GM19397 (cell line): ENCODE results near the gene ID4.

Experiments used
- ATAC-seq: cut with Tn5 transposase; IDR thresholded peaks from one replicate; pipeline ENCODE4 v1.9.1; 2021; ENCODE audit warnings: mild to moderate bottlenecking, moderate library complexity; ENCODE audit not compliant: unreplicated experiment

Gene ID4, protein sequence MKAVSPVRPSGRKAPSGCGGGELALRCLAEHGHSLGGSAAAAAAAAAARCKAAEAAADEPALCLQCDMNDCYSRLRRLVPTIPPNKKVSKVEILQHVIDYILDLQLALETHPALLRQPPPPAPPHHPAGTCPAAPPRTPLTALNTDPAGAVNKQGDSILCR

DNA sequence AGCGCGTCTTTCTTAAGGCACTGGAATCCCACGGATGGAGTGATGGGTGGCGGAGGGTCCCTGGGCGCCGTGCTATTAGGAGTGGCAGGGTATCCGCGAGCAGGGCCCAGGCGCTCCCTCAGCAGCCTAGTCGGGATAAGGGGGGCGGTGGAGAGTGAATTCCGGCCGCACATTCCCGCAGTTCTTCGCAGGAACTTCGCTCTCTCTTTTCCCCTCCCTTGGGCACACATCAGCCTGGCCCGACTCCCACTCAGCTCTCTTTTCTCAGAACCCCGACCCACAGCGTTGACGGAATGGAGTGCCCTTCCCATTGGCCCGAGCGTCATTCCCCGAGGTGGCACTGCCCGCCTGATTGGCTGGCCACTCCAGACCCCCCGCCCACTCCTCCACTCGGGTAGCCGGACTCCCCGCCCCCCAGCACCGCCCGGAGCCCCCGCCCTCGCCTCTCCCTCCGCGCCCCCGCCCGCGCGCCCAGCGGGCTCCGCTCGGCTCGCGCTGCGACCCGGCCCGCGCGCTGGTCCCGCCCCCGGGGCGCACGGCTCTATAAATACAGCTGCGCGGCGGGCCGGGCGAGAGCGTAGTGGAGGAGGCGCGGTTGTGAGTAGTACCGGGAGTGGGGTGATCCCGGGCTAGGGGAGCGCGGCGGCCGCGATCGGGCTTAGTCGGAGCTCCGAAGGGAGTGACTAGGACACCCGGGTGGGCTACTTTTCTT, at the start of gene ID4:
Gene ID4, plus strand, starts transcription at position 572 of the 712 bp plus-strand sequence. CDS start 385 bp downstream, outside the sequence.
- ATAC-seq = no peak

DNA sequence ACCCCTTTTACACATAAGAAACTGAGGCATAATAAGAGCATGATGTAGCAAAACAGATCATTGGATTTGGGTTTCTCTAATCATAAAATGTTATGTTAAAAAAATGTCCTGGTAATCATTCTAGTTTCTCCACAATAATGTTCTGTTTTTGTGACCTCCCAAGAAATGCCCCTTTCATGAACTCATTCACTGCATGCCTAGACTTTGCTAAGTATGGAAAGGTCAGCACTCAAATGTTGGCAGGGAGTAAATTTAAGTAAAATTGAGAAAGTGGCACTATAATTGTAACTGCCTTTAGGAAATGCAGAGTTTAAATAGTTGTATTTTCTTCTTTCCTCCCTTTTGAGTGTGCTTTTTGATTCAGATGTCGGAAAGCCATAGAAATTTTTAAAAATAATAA, 48.5 kb upstream of the ID4 start:
- no peak for ATAC-seq

DNA sequence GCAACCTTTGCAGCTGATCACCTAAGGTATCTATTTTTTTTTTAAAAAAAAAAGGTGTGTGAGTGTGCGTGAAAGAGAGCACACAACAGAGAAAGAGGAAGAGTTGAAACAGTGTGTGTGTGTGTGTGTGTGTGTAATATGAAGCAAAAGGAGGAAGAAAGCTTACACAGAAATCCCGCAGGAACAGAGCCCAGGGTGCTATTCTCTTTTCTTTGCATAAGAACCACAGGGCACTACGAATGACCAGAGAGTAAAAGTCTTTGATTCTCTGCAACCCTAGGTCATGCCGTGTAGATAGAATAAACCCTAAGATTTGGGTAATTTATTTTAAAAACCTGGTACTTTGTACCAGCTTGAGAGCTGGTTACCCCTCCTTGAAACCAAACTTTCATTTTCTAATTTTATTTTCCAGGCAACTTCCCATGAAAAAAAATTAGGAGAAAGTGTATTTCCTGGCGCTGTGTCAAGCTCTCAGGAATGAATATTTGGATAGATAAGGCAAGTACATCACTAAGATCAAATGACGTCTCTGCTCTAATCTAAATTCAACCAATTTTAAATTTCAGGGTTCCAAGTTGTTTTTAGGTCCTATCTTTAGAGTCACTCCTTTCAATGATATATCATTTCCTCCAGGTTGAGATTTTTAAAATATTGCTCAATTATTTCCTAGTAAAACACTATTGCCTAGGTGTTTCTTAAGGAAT, 47.9 kb upstream of the ID4 start:
- no peak for ATAC-seq

DNA sequence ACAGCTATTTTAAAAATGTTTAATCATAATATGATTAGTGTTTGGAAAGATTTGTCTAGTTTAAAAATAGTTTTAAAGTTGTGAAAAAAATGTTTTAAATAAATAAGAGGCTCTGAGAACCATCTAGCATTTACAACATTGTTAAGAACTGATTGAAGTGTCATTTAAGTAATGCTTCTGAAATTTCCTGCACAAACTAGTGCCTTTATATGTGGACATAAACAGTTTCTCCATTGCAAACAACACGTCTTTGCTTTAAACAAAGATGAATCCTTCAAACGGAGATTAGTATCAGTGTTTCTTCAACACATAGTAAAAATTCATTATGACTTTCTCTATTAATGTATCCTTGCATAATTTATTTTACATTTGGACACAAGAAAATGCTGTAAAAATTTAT, 45.9 kb upstream of the ID4 start:
- ATAC-seq = no peak

DNA sequence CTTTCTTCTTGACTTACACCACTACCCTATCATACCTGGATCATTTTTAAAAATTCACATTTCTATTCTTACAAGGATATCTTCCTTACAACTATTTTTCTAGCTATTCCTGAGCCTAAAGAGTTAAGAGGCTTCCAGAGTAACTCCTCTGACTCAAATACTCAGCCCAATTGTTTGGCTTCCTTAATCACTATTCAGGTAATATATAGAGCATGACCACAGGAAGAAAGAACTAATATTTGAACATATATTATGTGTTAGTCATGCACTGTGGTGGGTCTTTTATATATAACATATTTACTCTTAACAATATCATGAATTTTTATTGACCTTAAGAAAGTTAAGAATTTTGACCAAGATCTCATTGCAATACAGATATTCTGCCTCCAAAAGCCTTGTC, 42.0 kb upstream of the ID4 start:
- no peak for ATAC-seq

DNA sequence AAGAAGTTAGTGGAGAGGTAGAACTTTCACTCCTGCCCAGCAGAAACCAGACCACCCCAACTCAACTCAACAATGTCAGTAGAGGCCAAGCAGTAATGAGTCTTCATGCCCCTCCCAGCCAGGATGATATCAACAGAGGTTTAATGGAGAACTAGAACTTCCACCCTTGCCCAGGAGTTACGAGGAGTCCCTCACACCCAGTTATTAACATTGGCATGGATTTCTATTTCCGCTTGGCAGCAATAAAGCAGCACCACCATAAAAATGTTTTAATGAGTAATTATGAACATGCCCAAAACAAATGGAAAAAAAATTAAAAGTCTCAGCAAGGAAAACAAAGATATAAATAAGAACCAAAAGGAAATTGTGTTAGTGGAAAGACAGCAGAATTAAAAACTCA, 40.7 kb upstream of the ID4 start:
- ATAC-seq = no peak

DNA sequence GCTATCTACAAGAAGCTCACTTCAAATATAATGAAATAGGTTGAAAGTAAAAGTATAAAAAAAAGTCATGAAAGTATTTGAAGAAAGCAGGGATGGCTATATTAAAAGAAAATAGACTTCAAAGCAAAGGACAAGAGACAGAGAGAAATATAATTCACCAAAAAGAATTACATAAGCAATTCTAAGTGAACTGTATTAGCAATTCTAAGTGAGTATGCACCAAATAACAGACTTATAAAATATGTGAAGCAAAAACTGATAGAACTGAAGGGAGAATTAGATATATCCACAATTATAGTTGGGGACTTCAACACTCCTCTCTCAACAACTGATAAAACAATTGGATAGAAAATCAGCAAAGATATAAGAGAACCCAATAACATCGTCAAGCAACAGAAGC, 38.8 kb upstream of the ID4 start:
- ATAC-seq = no peak

DNA sequence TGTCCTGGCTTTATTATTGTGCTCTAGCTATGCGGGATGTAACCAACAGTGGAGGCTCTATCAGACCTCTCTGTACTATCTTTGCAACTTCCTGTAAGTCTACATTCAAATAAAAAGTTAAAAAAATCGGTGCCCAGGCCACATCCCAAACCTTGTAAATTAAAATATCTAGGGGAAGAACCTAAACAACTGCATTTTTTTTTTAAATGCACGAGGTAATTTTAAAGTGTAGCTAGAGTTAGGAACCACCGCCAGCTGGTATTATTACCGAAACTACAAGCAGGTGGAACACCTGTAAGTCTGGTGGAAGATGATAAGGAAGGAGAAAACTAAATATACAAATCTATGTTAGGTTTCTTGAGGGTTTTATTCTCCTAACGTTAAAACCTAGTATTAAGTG, 34.5 kb upstream of the ID4 start:
- no peak for ATAC-seq

DNA sequence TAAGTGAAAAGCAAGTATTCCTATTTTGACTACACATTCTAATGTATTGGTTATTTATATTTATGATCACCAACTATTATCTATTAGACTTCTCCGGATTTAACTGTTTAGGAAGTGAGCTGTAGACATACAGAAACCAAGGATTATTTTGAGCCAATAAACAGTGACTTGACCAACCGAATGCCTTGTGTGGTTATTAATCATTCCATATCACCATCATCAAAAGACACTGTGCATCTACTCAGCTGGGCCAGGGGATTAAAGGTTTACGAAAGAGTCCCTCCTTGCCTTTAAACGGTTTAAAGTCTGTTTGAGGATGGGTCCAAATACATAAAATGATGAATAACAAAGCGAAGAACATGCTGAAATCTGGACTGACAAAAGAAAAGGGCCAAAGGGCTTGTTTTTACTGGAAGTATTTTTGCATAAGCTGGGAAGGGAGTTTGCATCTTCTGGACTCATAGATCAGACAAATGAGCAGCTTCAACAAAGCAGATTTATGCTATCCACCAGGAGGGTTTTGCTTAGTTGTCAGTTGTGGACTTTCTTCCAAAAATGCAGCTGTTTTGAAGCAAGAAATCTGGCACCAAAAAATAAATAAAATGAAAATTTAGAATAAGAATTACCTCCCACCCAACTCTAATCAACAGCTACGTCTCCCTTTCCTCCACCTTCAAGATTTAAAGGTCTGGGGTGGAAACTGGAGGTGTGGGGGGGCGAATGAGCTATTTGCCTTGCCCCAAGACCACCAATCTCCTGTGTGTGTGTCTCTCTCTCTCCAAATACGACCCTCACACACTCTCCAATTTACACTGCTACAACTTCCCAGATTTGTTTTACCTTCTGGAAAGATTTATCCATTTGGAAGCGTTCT, 33.6 kb upstream of the ID4 start:
- ATAC-seq = no peak

DNA sequence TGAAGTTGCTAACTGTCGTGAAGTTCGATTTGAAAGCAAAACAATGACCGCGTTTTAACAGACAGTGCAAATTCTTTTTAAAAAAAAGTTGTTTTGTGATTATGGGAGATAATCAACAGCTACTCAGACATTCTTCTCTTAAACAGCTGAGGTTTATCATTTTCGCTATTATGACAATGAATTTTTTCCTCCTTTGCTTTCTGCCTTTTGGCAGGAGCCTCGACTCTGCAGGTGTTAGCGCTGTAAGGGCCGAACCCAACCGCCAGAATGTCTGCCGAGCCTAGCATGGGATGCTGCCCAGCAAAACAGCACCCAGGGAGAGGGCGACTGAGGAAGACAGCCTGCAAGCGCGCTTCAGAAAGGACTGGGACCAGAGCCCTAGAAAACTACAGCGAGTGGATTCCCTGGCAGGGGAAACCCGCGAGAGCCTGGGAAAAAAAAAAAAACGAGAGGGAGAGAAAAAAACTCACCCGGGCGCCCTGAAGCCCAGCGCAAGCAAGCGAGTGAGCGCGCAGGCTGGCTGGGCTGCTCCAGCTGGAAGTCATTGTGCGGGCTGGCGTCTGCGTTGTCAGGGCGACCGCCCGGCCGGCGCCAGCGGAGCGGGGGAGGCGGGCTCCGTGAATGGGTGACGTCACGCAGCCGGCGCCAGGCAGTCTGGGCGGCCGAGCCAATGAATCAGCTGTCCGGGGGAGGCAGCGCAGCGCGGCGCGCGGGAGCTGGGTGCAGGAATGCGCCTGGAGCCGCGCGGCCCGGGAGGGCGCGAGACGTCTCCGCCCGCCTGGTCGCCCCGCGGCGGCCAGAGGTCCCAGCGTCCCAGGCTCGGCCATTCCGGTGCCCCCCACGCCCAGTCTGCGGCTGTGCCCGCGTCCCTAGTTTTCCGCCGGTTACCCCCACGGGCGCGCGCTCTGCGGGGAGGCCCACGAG, 32.7 kb upstream of the ID4 start:
- ATAC-seq = peak; percentile 93

DNA sequence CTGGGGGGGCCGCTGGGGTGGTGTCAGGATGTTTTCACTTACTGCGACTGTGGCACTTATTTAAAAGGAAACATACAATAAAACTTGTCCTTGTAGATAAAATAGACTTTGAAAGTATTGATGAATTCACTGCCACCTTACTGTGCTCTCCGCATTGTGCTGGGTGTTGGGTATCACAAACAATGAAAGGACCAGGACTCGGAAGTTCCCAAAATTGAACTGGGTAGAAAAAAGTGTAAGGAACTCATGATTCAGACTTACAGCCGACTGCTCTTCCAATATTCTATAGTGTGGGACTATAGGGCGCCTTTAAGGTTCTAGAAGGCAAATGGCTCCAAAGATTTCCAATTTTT, 32.1 kb upstream of the ID4 start:
- no peak for ATAC-seq

DNA sequence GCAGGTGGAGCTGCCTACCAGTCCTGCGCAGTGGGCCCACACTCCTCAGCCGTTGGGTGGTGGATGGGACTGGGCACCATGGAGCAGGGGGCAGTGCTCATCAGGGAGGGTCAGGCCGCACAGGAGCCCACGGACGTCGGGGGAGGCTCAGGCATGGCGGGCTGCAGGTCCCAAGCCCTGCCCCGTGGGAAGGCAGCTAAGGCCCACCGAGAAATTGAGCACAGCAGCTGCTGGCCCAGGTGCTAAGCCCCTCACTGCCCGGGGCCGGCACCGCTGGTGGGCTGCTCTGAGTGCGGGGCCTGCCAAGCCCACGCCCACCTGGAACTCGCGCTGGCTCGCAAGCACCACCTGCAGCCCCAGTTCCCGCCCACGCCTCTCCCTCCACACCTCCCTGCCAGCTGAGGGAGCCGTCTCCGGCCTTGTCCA, 30.2 kb upstream of the ID4 start:
- no peak for ATAC-seq

DNA sequence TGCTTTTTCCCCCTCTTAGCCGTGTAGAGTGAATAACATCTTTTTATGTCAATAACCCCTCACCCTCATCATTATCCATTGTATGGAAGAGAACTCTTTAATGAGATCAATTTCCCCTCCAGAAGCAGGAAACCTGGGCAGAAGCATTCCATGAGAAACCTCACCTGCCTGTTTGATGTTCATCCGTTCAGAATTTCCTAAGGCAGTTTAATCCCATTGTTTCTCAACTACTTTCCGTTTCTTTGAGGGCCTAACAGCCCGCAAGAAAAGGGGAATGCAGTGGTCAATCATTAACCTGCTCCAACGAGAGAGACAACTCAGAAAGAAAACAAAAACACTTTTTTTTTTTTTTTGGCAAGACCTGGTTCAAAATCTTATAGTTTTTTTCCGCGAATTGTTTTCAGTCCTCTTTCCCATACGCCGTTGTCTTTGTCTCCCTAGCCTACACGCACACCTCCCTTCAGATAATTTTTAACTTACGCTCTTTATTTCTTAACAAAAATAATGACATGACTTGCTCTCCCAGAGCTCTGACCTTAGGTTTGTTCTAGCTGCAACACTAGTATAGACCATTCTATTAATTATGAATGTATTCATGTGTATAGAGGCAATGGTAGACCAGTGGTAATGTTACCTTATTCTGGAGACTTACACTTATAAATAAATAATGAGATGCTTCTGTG, 25.6 kb upstream of the ID4 start:
- ATAC-seq = no peak

DNA sequence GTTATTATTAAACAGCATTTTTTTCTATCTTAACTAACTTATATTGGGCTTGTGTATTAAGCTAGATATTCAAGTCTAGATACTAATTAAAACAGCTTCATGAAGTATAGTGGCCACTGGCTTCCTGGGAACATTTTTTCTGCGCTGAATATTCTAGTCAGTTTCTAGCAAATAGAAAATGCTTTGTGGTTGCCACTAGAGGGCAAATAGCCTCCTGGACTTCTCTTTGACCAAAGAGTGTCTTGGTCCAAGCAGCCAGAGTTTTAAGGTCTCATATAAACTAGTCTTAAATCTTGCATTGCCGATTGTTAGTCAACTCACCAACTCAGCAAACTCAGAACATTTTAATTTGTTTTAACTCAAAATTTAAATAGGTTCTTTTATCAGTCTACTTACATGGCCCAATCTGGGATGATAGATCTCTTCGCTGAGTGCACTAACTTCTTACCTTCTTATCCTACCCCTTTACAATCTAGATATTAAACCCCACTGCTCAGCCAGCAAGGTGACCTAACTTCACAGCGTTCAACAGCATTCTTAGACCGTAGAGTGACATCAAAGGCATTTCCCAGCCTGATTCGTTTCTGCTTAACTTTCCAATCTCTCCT, 24.6 kb upstream of the ID4 start:
- no peak for ATAC-seq

DNA sequence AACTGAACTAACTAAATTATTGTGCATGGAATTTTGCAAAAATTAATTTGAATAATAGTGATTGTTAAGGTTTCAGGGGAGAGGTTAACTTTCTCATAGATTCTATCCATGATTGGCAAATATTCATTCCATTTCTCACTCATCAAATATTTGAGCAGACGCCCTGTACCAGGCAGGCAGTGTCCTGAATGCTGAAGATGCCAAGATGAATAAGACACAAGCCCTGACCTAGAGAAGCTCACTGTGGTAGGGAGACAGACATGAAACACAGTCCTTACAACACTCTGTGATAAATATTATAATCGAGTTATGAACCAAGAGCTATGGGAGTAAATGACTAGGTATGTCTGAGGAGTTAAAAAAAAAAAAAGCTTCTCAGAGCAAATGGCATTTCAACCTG, 18.4 kb upstream of the ID4 start:
- ATAC-seq = no peak

DNA sequence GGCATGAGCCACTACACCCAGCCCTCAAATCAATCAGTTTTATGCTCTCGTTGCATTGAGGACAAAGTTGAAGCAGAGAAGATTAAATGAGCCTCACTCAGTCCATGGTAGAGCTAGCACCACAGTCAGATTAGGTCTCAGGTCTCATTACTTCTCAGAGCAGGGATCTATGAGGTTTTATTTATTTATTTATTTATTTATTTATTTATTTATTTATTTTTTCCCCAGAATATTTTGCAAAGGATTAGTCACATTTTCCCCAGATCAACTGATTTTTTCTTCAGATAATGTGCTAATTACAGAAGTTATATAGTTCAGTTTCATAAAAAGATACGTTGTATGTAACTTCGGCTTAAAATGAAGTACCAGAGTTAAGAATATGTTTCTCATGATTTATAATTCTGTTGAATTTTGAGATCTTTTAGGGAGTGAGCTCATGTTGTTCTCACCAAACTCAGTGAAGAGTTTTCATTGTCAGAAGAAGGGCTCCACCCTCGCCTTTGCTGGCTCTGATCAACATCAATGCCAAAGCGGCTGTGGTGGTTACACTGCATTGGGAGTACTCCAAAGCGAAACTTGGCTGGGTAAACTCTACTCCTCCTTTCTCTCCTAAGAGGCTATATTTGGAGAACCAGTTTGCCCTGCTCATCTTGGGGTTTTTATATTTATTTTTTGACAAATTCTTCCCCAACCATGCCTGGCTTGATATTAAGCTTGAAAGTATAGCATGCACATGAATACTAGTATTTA, 12.9 kb upstream of the ID4 start:
- no peak for ATAC-seq

DNA sequence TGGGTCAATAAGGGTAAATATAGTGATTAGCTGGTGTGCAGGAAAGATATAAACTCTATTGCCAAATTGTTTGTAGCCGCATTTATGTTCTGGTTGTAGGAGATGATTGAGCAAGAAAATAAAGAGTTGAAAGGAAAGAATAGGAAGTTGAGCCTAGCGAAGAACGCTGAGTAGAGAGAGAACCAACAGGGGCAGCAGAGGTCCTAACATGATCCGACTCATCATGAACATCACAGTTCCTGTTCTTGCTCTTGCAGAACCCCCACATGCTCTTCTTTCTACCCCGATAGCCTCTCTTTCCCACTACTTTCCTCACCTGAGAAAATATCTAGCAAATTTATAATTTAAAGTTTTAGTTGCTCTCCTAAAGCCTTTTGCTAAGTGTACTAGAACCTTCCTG, 9.9 kb upstream of the ID4 start:
- ATAC-seq = no peak

DNA sequence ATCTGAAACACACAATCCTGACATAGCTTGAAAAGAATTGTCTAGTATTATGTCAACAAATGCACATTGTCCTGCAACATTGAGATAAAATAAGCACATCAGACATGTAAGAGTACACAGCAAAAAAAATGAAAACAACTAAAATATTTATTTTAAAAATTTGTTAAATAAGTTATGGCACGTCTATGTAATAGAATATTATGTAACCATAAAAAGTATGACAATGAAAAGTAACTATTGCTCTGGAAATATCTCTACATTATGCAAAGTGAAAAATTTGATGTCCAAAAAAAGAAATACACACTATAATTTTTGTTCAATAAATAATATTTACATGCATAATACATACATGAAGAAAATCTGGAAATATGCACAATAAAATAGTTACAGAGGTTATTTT, 9.3 kb upstream of the ID4 start:
- ATAC-seq = no peak

DNA sequence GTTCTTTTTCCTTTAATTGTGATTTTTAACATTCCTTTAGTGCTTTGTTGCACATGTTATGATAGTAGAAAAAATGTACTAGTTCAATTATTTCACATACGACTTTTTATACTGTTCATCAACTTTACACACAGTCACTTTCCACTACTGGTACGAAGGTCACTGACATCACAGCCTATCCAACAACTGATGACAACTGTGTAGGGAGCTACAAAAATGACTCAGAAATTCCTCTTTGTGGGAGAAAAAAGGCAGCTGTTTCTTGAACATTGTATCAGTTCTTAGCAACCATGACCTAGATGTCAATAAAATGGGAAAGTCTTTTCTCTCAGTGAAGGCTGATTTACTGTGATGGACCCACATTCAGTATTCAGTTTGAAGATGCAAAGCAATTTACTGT, 7.0 kb upstream of the ID4 start:
- no peak for ATAC-seq
